Measurements from ENCODE around the gene WNT2B. TPM values are rescaled to one million over a fixed set of nuclear protein-coding genes. Genes with fewer than 3 reads are reported as not detected.

The WNT2B gene
- total and polyA plus RNA-seq, 9 of the 15 experiments (the other 6 are each of a cell fraction or from before 2014, with no cell fraction given), result 0.02 to 0.06 (median 0.04) TPM; not detected in 3

DNA sequence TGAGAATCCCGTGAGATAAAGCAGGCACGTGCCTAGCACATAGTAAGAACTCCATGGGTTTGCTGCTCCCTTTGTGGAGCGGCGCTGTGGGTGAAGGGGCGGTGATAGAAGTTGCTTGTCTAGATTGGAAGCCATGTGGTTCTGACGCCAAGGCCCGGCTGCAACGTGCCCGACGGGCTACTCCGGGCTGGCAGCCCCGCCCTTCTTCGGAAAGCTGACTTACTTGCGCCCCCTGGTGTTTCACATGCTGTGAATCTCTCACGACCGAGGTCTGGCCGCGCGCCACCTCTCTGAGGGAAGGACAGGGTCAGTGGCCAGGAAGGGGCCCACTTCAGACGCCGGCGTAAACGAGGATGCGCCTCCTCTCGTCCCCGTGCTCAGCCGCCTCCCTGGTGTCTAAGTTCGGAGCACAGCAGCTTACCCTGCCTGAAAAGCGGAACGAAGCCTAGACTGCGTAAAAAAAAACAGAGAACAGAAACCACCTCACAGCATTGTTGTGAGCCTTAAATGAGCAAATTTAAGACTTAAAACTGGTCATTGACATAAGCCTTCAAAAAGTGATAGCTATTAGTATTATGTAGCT is 42.6 kb upstream of the WNT2B start (continued):
- TF ChIP-seq NCOA2 (IDR thresholded peaks at IDR 0.05; ENCODE audit: partially characterized antibody in 2 of 2) (no peak), SAP30 (IDR thresholded peaks at IDR 0.05; ENCODE audit: borderline replicate concordance, insufficient read depth, low read depth, low read length, poor library complexity, severe bottlenecking) (no peak), STAT5B (CRISPR knock-in tag; IDR thresholded peaks at IDR 0.05) (no peak), NCOA6 (IDR thresholded peaks at IDR 0.05) (no peak; the same call in 1 of the 2 replicates), TARDBP (IDR thresholded peaks at IDR 0.05) (0 out of 2 replicates have a peak, but pooled peaks have one; percentile 67), ETS2 (tag; IDR thresholded peaks at IDR 0.05; ENCODE audit: borderline replicate concordance, poor library complexity, severe bottlenecking) (no peak), ZNF217 (CRISPR knock-in tag; IDR thresholded peaks at IDR 0.05) (no peak), ARID3B (CRISPR knock-in tag; IDR thresholded peaks at IDR 0.05; ENCODE audit: borderline replicate concordance) (no peak), CCNT2 (IDR thresholded peaks at IDR 0.05; ENCODE audit: borderline replicate concordance, extremely low read depth, insufficient read length, low read depth, low read length) (peak; percentile 17), NFRKB (IDR thresholded peaks at IDR 0.05; ENCODE audit: low read depth) (no peak), PHF8 (IDR thresholded peaks at IDR 0.05; ENCODE audit: borderline replicate concordance, low read length) (no peak), NR1H2 (CRISPR knock-in tag; IDR thresholded peaks at IDR 0.05) (no peak), ZZZ3 (IDR thresholded peaks at IDR 0.05) (no peak), ZFP1 (CRISPR knock-in tag; IDR thresholded peaks at IDR 0.05) (no peak), NONO (IDR thresholded peaks at IDR 0.05; ENCODE audit: low read depth in 2 of 2, low read length in 1 of 2) (no peak), GTF3C2 (IDR thresholded peaks at IDR 0.05; ENCODE audit: borderline replicate concordance, extremely low read depth, insufficient read length) (no peak)
- TF ChIP-seq, protein P1, sequence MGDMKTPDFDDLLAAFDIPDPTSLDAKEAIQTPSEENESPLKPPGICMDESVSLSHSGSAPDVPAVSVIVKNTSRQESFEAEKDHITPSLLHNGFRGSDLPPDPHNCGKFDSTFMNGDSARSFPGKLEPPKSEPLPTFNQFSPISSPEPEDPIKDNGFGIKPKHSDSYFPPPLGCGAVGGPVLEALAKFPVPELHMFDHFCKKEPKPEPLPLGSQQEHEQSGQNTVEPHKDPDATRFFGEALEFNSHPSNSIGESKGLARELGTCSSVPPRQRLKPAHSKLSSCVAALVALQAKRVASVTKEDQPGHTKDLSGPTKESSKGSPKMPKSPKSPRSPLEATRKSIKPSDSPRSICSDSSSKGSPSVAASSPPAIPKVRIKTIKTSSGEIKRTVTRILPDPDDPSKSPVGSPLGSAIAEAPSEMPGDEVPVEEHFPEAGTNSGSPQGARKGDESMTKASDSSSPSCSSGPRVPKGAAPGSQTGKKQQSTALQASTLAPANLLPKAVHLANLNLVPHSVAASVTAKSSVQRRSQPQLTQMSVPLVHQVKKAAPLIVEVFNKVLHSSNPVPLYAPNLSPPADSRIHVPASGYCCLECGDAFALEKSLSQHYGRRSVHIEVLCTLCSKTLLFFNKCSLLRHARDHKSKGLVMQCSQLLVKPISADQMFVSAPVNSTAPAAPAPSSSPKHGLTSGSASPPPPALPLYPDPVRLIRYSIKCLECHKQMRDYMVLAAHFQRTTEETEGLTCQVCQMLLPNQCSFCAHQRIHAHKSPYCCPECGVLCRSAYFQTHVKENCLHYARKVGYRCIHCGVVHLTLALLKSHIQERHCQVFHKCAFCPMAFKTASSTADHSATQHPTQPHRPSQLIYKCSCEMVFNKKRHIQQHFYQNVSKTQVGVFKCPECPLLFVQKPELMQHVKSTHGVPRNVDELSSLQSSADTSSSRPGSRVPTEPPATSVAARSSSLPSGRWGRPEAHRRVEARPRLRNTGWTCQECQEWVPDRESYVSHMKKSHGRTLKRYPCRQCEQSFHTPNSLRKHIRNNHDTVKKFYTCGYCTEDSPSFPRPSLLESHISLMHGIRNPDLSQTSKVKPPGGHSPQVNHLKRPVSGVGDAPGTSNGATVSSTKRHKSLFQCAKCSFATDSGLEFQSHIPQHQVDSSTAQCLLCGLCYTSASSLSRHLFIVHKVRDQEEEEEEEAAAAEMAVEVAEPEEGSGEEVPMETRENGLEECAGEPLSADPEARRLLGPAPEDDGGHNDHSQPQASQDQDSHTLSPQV (IDR thresholded peaks at IDR 0.05), result peak; percentile 73; the same call in 1 of the 2 replicates

Data from K562 (cell line).